Measurements from ENCODE around the gene ANKS3. TPM values are rescaled to one million over a fixed set of nuclear protein-coding genes. Genes with fewer than 3 reads are reported as not detected.

Gene ANKS3
- total and polyA plus RNA-seq, 4 donors = 12.6 to 26.3 (median 24.4) TPM

DNA sequence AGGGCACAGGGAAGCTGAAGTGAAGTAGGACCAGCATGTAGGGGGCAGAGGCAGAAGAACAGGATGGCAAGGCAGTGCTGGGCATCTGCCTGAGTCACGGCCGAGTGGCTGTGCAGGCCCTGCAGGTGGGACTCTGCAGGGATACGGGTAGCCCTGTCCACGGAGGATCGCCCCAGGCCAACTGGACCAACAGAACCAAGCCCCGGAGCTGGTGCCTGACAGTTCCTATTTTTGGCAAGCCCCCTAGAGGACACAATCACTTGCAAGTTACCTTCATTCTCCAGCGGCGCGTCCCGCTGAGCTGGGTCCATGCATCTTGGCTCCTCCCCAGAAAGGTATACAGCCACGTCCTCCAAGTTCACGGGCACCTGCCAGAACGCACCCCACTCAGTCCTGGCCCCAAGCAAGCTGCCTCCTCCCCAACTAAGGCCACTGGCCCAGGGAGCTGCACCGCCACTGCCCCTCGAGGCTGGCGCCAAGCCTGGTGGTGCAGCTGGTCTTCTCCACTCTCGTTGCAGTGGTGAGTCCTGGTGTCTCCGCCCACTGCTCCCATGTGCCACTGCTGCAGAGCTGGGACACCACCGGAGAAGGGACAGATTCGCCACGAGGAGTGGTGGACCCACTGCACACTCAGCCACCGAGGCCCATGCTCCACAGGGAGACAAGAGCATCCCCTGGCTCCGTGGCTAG, 26.3 kb upstream of the ANKS3 start:
- WGBS, 2 donors = 93 to 97% methylated on average over 23 of the region's 23 CpGs
- peaks cover 11 to 59% (median 33%) of the 10 kb centered on the region in 4 donors for H3K36me3 ChIP-seq (ENCODE audit: control insufficient read depth in 4 of 4, insufficient read depth in 4 of 4, low read length in 4 of 4)
- TF ChIP-seq, protein P1, sequence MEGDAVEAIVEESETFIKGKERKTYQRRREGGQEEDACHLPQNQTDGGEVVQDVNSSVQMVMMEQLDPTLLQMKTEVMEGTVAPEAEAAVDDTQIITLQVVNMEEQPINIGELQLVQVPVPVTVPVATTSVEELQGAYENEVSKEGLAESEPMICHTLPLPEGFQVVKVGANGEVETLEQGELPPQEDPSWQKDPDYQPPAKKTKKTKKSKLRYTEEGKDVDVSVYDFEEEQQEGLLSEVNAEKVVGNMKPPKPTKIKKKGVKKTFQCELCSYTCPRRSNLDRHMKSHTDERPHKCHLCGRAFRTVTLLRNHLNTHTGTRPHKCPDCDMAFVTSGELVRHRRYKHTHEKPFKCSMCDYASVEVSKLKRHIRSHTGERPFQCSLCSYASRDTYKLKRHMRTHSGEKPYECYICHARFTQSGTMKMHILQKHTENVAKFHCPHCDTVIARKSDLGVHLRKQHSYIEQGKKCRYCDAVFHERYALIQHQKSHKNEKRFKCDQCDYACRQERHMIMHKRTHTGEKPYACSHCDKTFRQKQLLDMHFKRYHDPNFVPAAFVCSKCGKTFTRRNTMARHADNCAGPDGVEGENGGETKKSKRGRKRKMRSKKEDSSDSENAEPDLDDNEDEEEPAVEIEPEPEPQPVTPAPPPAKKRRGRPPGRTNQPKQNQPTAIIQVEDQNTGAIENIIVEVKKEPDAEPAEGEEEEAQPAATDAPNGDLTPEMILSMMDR (IDR thresholded peaks at IDR 0.05; ENCODE audit: control extremely low read depth, extremely low read depth) = no peak

DNA sequence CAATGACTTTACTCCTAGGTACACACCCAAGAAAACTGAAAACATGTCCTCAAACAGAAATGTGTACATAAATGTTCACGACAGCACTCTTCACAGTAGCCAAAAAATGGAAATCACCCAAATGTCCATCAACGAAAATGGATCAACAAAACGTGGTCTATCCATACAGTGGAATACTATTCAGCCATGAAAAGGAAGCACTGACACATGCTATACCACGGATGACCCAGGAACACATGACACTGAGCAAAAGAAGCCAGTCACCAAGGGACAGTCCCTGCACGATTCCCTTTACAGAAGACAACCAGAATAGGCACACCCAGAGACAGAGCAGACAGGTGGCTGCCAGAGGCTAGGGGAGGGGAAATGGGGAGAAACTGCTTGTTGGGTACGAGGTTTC, 21.6 kb upstream of the ANKS3 start:
- DNase-seq (no peak), ATAC-seq (ENCODE audit: insufficient read depth, low FRiP score) (no peak)
- TF ChIP-seq, protein P1 (IDR thresholded peaks at IDR 0.05; ENCODE audit: control extremely low read depth, extremely low read depth) = no peak
- Histone ChIP-seq H3K27me3 (ENCODE audit: control insufficient read depth in 3 of 3, insufficient read depth in 3 of 3, low read length in 2 of 3) (no peaks in the 10 kb centered on the region), H3K9me3 (ENCODE audit: control insufficient read depth in 4 of 4, insufficient read depth in 3 of 4, low read length in 3 of 4) (peaks cover 0 to 3% (median 2%) of the 10 kb centered on the region in 4 donors), H3K9ac (ENCODE audit: insufficient read depth in 1 of 2, low read length in 2 of 2) (no peak overlapping the region), H3K36me3 (ENCODE audit: control insufficient read depth in 4 of 4, insufficient read depth in 4 of 4, low read length in 4 of 4) (peaks cover 29 to 66% (median 40%) of the 10 kb centered on the region in 4 donors), H3K4me3 (no peak overlapping the region), H3K27ac (ENCODE audit: low read depth in 1 of 2, low read length in 1 of 2) (no peak overlapping the region), H3K4me1 (ENCODE audit: control insufficient read depth in 5 of 5, insufficient read depth in 5 of 5, low read length in 5 of 5) (no peaks in the 10 kb centered on the region)
- WGBS, 2 donors = 96 to 98% methylated on average over 6 of the region's 6 CpGs

More for the DNA sequence above, 26.3 kb upstream of the ANKS3 start:
- Histone ChIP-seq H3K9ac (ENCODE audit: insufficient read depth in 1 of 2, low read length in 2 of 2) (no peak overlapping the region), H3K4me1 (ENCODE audit: control insufficient read depth in 5 of 5, insufficient read depth in 5 of 5, low read length in 5 of 5) (peaks cover 0 to 7% (median 0%) of the 10 kb centered on the region in 5 donors), H3K27ac (ENCODE audit: low read depth in 1 of 2, low read length in 1 of 2) (no peak overlapping the region), H3K27me3 (ENCODE audit: control insufficient read depth in 3 of 3, insufficient read depth in 3 of 3, low read length in 2 of 3) (no peaks in the 10 kb centered on the region), H3K4me3 (no peak overlapping the region), H3K9me3 (ENCODE audit: control insufficient read depth in 4 of 4, insufficient read depth in 3 of 4, low read length in 3 of 4) (peaks cover 0 to 3% (median 2%) of the 10 kb centered on the region in 4 donors)
- ATAC-seq (ENCODE audit: insufficient read depth, low FRiP score) (no peak), DNase-seq (no peak)

DNA sequence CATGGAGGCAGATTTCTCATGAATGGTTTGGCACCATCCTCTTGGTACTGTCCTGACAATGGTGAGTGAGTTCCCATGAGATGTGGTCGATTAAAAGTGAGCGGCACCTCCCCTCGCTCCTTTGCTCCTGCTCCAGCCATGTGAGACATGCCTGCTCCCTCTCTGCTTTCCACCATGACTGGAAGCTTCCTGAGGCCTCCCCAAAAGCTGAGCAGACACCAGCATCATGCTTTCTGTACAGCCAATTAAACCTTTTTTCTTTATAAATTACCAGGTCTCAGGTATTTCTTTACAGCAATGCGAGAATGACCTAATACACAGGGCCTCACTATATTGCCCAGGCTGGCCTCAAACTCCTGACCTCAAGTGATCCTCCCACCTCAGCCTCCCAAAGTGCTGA, 20.8 kb upstream of the ANKS3 start:
- Histone ChIP-seq H3K9ac (ENCODE audit: insufficient read depth in 1 of 2, low read length in 2 of 2) (no peak overlapping the region), H3K27ac (ENCODE audit: low read depth in 1 of 2, low read length in 1 of 2) (no peak overlapping the region), H3K4me1 (ENCODE audit: control insufficient read depth in 5 of 5, insufficient read depth in 5 of 5, low read length in 5 of 5) (no peaks in the 10 kb centered on the region), H3K9me3 (ENCODE audit: control insufficient read depth in 4 of 4, insufficient read depth in 3 of 4, low read length in 3 of 4) (peaks cover 0 to 3% (median 2%) of the 10 kb centered on the region in 4 donors), H3K4me3 (no peak overlapping the region), H3K36me3 (ENCODE audit: control insufficient read depth in 4 of 4, insufficient read depth in 4 of 4, low read length in 4 of 4) (peaks cover 25 to 61% (median 35%) of the 10 kb centered on the region in 4 donors), H3K27me3 (ENCODE audit: control insufficient read depth in 3 of 3, insufficient read depth in 3 of 3, low read length in 2 of 3) (no peaks in the 10 kb centered on the region)
- TF ChIP-seq, protein P1 (IDR thresholded peaks at IDR 0.05; ENCODE audit: control extremely low read depth, extremely low read depth) = no peak
- ATAC-seq (ENCODE audit: insufficient read depth, low FRiP score) = no peak
- no peak for DNase-seq
- WGBS, 2 donors = 98% methylated on average over 4 of the region's 4 CpGs

Measured in lung (tissue), 12 donors.